Stomach (tissue), 4 donors: Measurements from ENCODE around the gene UBAC2.

Experiments used
- EP300 ChIP-seq: sonication (generic); formaldehyde crosslinking; IDR thresholded peaks from one replicate; pipeline ENCODE4 v1.6.1; 2017; ENCODE audit warnings: antibody characterized with exemption
- TF ChIP-seq, protein P1 (sequence below), 7 experiments: fragments of 450-650 bp in 4 of 7; fragments of 200-600 bp in 3 of 7; sonication (generic) in 3 of 7; IDR thresholded peaks; one replicate each; pipeline ENCODE4 v1.5.1; 2016 to 2019; ENCODE audit warnings: antibody characterized with exemption in 7 of 7, control low read depth in 2 of 7, mild to moderate bottlenecking in 1 of 7

- TF ChIP-seq, protein P1, sequence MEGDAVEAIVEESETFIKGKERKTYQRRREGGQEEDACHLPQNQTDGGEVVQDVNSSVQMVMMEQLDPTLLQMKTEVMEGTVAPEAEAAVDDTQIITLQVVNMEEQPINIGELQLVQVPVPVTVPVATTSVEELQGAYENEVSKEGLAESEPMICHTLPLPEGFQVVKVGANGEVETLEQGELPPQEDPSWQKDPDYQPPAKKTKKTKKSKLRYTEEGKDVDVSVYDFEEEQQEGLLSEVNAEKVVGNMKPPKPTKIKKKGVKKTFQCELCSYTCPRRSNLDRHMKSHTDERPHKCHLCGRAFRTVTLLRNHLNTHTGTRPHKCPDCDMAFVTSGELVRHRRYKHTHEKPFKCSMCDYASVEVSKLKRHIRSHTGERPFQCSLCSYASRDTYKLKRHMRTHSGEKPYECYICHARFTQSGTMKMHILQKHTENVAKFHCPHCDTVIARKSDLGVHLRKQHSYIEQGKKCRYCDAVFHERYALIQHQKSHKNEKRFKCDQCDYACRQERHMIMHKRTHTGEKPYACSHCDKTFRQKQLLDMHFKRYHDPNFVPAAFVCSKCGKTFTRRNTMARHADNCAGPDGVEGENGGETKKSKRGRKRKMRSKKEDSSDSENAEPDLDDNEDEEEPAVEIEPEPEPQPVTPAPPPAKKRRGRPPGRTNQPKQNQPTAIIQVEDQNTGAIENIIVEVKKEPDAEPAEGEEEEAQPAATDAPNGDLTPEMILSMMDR (IDR thresholded peaks at IDR 0.05) = no peak
- no peak for TF ChIP-seq EP300
Measured at GRCh38 chr13:99419591-99420243, 219.1 kb downstream of the UBAC2 start.
